ENCODE results near the gene TNS3.

GRCh38 chr7:47488969-47489342, 93.0 kb downstream of the TNS3 start:
- no peak for TF ChIP-seq CTCF (IDR thresholded peaks at IDR 0.05; ENCODE audit: low read length)
- TF ChIP-seq EZH2 (optimal IDR thresholded peaks at IDR 0.05; ENCODE audit: low read depth, low read length) = no peak
